RWPE1 (cell line): Measurements from ENCODE around the gene MAS1.

Experiments used
- CTCF ChIA-PET: fragments of 350-600 bp; sonication (Branson Sonifier 250); formaldehyde crosslinking; extraction: SDS; loops from one replicate; lab custom pipeline; 2021; lab: Yijun Ruan, JAX
- POLR2A ChIA-PET: fragments of 400-600 bp; formaldehyde crosslinking; extraction: SDS; loops from one replicate; lab custom pipeline; 2020; ENCODE audit warnings: antibody characterized with exemption; ENCODE audit not compliant: low non-redundant PET; lab: Yijun Ruan, JAX
- DNase-seq: peaks from one replicate; pipeline ENCODE4 v3.0.0; 2012; ENCODE audit warnings: low spot score
- H3K27ac ChIP-seq: fragments of 450-650 bp; 2 replicates; pipeline ENCODE4 v1.5.1; 2017
- CTCF ChIP-seq: fragments of 450-650 bp; conservative IDR thresholded peaks from 2 replicates; pipeline ENCODE4 v1.5.1; 2017; ENCODE audit warnings: low read depth, mild to moderate bottlenecking

MAS1 gene

DNA sequence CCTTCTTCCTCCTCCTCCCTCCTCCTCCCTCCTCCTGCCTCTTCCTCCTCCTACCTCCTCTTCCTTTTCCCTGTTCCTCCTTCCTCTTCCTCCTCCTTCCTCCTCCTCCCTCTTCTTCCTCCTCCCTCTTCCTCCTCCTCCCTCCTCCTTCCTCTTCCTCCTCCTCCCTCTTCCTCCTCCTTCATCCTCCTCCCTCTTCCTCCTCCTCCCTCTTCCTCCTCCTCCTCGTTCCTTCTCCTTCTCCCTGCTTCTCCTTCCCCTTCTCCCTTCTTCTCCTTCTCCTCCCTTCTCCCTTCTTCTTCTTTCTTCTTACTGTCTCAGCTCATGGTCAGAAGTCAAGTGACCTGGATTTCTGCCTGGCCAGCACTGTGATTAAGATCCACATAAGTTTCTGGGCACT, 7.7 kb downstream of the MAS1 start:
- ChIA-PET POLR2A (no interaction called here), CTCF (no interaction called here)
- no peak for DNase-seq
- H3K27ac ChIP-seq, result no peak overlapping the region
- no peak for TF ChIP-seq CTCF

DNA sequence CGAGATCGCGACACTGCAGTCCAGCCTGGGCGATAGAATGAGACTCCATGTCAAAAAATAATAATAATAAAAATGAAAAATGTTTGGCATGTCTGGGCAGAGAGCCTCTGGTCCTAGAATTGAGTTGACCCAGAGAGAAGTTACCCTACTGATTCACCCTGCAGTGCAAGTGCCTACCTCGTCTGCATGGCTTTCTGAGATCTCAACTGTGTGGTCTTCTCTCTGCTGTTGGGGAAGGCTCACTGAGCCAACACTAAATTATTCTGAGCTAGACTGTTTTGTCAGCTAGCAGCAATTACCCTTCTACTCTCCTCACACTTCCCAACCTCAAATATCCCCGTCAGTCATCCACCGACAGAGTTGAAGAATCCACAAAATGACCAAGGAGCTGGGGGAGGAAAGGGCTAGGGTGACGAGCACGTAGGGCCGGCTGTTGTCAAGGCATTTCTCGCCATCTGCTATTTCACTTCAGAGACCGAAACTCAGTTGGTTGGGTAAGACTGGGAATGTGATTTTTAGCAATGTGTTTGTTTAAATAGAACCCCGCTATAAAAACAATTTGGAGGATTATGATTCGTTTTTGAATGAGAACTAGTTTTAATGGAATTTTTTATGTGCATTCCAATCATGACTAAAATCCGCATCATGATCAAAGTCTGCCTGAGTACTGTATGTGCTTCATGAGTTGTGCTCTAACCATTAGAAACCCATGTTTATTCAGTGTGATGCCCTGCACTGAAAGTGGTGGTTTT, 9.4 kb downstream of the MAS1 start:
- no peak for TF ChIP-seq CTCF
- no peak overlapping the region; the same call in 1 of the 2 replicates for H3K27ac ChIP-seq
- ChIA-PET POLR2A (interaction anchor here (0.7 kb wide), 1 partner anchor 700 kb away, joined by 3 read pairs; no protein-coding TSS in a partner anchor), CTCF (interaction anchor here (0.6 kb wide), 1 partner anchor 128 kb away, joined by 4 read pairs; no protein-coding TSS in a partner anchor)
- peak; percentile 52 for DNase-seq

DNA sequence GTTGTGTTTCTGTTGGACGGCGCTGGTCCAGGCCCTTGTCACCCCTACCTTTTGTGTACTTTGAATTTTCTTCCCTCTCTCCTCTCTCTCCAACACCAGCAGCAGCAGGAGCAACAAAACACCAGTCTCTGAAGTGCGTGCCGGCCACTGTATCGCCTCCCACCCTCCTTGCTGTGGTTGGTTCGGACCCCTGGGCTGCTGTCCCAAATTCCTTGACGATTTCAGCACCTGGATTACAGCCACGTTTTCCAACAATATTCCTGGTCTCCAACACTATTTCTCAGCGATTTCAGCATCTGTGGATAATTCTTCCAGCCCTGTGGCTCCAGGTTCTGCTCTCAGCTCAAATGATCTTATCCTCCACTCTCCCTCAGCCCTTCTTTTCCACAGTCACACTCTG, 11.8 kb downstream of the MAS1 start:
- no peak overlapping the region for H3K27ac ChIP-seq
- ChIA-PET POLR2A (no interaction called here), CTCF (no interaction called here)
- TF ChIP-seq CTCF, result no peak
- DNase-seq, result no peak

GRCh38 chr6:159904497-159904911, 13.7 kb downstream of the MAS1 start:
- CTCF ChIA-PET, result no interaction called here
- POLR2A ChIA-PET, result no interaction called here
- TF ChIP-seq CTCF, result no peak

DNA sequence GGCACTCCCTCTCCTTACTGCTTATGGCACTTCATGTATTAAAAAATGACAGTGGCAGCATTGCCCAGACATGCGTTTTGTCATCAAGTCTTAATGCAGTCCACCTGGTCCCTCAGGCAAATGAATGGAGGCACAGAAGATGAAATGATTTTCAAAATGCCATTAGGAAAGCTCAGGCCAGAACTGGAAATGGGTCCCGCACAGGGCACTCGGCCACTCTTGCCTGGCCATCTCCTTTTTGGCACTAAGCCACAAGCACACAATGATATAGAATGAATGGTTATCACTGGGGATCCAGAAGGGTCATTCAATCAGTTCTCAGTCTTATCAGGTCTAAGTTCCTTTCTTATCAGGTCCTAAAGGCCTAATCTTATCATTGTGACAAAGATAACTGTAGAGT, 15.6 kb downstream of the MAS1 start:
- TF ChIP-seq CTCF, result no peak
- CTCF ChIA-PET, result no interaction called here
- no peak for DNase-seq
- POLR2A ChIA-PET, result no interaction called here
- no peak overlapping the region for H3K27ac ChIP-seq

More at GRCh38 chr6:159904497-159904911, 13.7 kb downstream of the MAS1 start:
- DNase-seq, result no peak
- H3K27ac ChIP-seq, result no peak overlapping the region

DNA sequence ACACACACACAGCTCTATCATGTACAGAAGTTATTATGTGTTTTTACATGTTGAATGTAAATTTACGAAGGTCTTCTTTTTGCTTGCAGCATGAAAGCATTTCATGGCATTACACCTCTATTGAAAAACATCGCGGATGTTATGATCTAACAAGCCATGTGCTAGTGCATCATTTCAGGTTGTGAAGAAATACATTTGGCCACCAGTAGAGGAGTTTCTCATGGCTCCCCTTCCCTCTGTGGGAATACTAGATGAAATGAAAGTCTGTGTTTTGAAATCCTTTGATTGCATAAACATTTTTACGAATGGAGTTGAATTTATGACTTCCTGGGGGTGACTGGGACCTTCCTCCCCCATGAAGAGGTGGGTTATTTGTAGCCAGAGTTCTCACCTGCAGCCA, 17.7 kb downstream of the MAS1 start:
- no peak for TF ChIP-seq CTCF
- CTCF ChIA-PET, result interaction anchor here (0.7 kb wide), 1 partner anchor 22 kb away, joined by 4 read pairs; no protein-coding TSS in a partner anchor
- no peak for DNase-seq
- POLR2A ChIA-PET, result no interaction called here
- no peak overlapping the region for H3K27ac ChIP-seq
